ENCODE measurements around the gene OR2L3. TPM values are rescaled to one million over a fixed set of nuclear protein-coding genes. Genes with fewer than 3 reads are reported as not detected.

OR2L3 gene
- total RNA-seq, 4 donors from 2014 or later, result not detected

GRCh38 chr1:248094884-248095283 is 48.2 kb downstream of the OR2L3 start, which contains the start of gene OR2L13:
TSS of gene OR2L13 (plus strand) at chr1:248095184. CDS start at chr1:248099376, 4,192 bp downstream.
- TF ChIP-seq CTCF (IDR thresholded peaks at IDR 0.05), result no peak
- ATAC-seq (ENCODE audit: low FRiP score), result no peak

GRCh38 chr1:248098529-248098928 is 51.9 kb downstream of the OR2L3 start:
- no peak for DNase-seq (ENCODE audit: low spot score)
- TF ChIP-seq CTCF (IDR thresholded peaks at IDR 0.05), result no peak
- no peak for ATAC-seq (ENCODE audit: low FRiP score)

More at GRCh38 chr1:248094884-248095283, 48.2 kb downstream of the OR2L3 start, which contains the start of gene OR2L13:
- DNase-seq (ENCODE audit: low spot score), result no peak

- ATAC-seq (ENCODE audit: low FRiP score) (no peak), DNase-seq (ENCODE audit: low spot score) (no peak)
- TF ChIP-seq CTCF (IDR thresholded peaks at IDR 0.05), result no peak
Measured at GRCh38 chr1:248102847-248103246, 56.2 kb downstream of the OR2L3 start.

GRCh38 chr1:248111157-248111556 is 64.5 kb downstream of the OR2L3 start:
- DNase-seq (ENCODE audit: low spot score) (no peak), ATAC-seq (ENCODE audit: low FRiP score) (no peak)
- TF ChIP-seq CTCF (IDR thresholded peaks at IDR 0.05), result no peak

Small RNA genes within 50 kb of the gene (small RNA-seq; reads per million reads assigned to genes)
- not detected for gene RF00019

Other genes with a start within 250 kb of the OR2L3 start
- not detected for gene OR14A16, start 222.7 kb upstream of the OR2L3 start, total RNA-seq
- not detected for gene OR11L1, start 204.9 kb upstream of the OR2L3 start, total RNA-seq
- gene TRIM58, start 189.6 kb upstream of the OR2L3 start, total RNA-seq, result 1 to 10 TPM in 2 of 4 donors, under 1 TPM in 2; 0.32 to 9.5 (median 1.1) TPM
- gene OR2W3, start 151.2 kb upstream of the OR2L3 start, total RNA-seq, result 1 to 10 TPM in 1 of 4 donors, not detected in 3; 3.5 TPM
- not detected for gene OR2T8, start 126.6 kb upstream of the OR2L3 start, total RNA-seq
- gene OR2AJ1, start 121.9 kb upstream of the OR2L3 start, total RNA-seq, result not detected
- not detected for gene OR2L8, start 98.0 kb upstream of the OR2L3 start, total RNA-seq
- not detected for gene OR2AK2, start 81.6 kb upstream of the OR2L3 start, total RNA-seq
- gene OR2L5, start 33.2 kb upstream of the OR2L3 start, total RNA-seq, result not detected
- gene OR2L2, start 16.8 kb upstream of the OR2L3 start, total RNA-seq, result under 1 TPM in 1 of 4 donors, not detected in 3; 0.19 TPM
- gene OR2L13, start 48.3 kb downstream of the OR2L3 start, total RNA-seq, result not detected
- gene OR2M5, start 98.3 kb downstream of the OR2L3 start, total RNA-seq, result not detected
- gene OR2M2, start 128.0 kb downstream of the OR2L3 start, total RNA-seq, result not detected
- not detected for gene OR2M3, start 150.4 kb downstream of the OR2L3 start, total RNA-seq
- gene OR2M4, start 184.6 kb downstream of the OR2L3 start, total RNA-seq, result not detected
- gene OR2T33, start 231.1 kb downstream of the OR2L3 start, total RNA-seq, result under 1 TPM in 1 of 4 donors, not detected in 3; 0.69 TPM

Measured in omental fat pad (tissue), 4 donors.